HepG2 (cell line): ENCODE data around the gene PDLIM7. TPM values are rescaled to one million over a fixed set of nuclear protein-coding genes. Genes with fewer than 3 reads are reported as not detected.

Experiments
- AGO2 ChIP-seq: fragments of 200-400 bp; formaldehyde crosslinking; optimal IDR thresholded peaks from 2 replicates; pipeline ENCODE3; 2017; ENCODE audit warnings: mild to moderate bottlenecking, low read depth, low read length, moderate library complexity
- BHLHE40 ChIP-seq: IDR thresholded peaks from 2 replicates; pipeline ENCODE4 v1.6.1; 2011; ENCODE audit warnings: low read length, improper control_type of control experiment
- FOXO1 ChIP-seq: sonication (generic); formaldehyde crosslinking; IDR thresholded peaks from 2 replicates; pipeline ENCODE4 v1.4.0; 2020; ENCODE audit warnings: missing genetic modification reagents
- GFI1 ChIP-seq: sonication (generic); formaldehyde crosslinking; IDR thresholded peaks from 2 replicates; pipeline ENCODE4 v1.5.0; 2020; ENCODE audit warnings: missing genetic modification reagents, mild to moderate bottlenecking, borderline replicate concordance
- HNRNPLL ChIP-seq: fragments of 200-400 bp; formaldehyde crosslinking; IDR thresholded peaks from 2 replicates; pipeline ENCODE4 v1.6.1; 2017; ENCODE audit warnings: mild to moderate bottlenecking, low read depth, low read length; ENCODE audit not compliant: poor library complexity, severe bottlenecking
- ISL2 ChIP-seq: sonication (generic); formaldehyde crosslinking; IDR thresholded peaks from 2 replicates; pipeline ENCODE4 v1.5.0; 2020; ENCODE audit warnings: missing genetic modification reagents
- MIXL1 ChIP-seq: IDR thresholded peaks from 2 replicates; pipeline ENCODE4 v1.6.1; 2016
- MLLT10 ChIP-seq: sonication (generic); formaldehyde crosslinking; IDR thresholded peaks from 2 replicates; pipeline ENCODE4 v1.4.0; 2020; ENCODE audit warnings: missing genetic modification reagents
- NBN ChIP-seq: fragments of 450-650 bp; conservative IDR thresholded peaks from 2 replicates; pipeline ENCODE4 v1.6.1; 2017
- SRSF9 ChIP-seq: fragments of 200-400 bp; formaldehyde crosslinking; IDR thresholded peaks from 2 replicates; pipeline ENCODE4 v1.6.1; 2018; ENCODE audit warnings: borderline replicate concordance, mild to moderate bottlenecking, low read depth, low read length; ENCODE audit not compliant: insufficient read depth, poor library complexity, severe bottlenecking
- TOPORS ChIP-seq: sonication (generic); formaldehyde crosslinking; IDR thresholded peaks from 2 replicates; pipeline ENCODE4 v1.8.0; 2023; ENCODE audit warnings: mild to moderate bottlenecking, missing genetic modification reagents
- ZFP82 ChIP-seq: sonication (generic); formaldehyde crosslinking; IDR thresholded peaks from 2 replicates; pipeline ENCODE4 v1.5.1; 2020; ENCODE audit warnings: mild to moderate bottlenecking, missing genetic modification reagents, borderline replicate concordance
- ZNF124 ChIP-seq: sonication (generic); formaldehyde crosslinking; IDR thresholded peaks from 2 replicates; pipeline ENCODE4 v1.4.0; 2020; ENCODE audit warnings: missing genetic modification reagents
- ZNF143 ChIP-seq: sonication (generic); formaldehyde crosslinking; IDR thresholded peaks from 2 replicates; pipeline ENCODE4 v1.4.0; 2020; ENCODE audit warnings: missing genetic modification reagents
- ZNF205 ChIP-seq: IDR thresholded peaks from 2 replicates; pipeline ENCODE4 v1.6.1; 2018; ENCODE audit warnings: missing biosample characterization, missing genetic modification reagents
- ZNF33A ChIP-seq: sonication (generic); formaldehyde crosslinking; IDR thresholded peaks from 2 replicates; pipeline ENCODE4 v1.5.1; 2020; ENCODE audit warnings: missing genetic modification reagents, mild to moderate bottlenecking, moderate library complexity, borderline replicate concordance
- ZNF878 ChIP-seq: sonication (generic); formaldehyde crosslinking; IDR thresholded peaks from 2 replicates; pipeline ENCODE4 v1.8.1; 2023; ENCODE audit warnings: mild to moderate bottlenecking, missing genetic modification reagents, moderate library complexity
- ZZZ3 ChIP-seq: sonication (generic); formaldehyde crosslinking; IDR thresholded peaks from 2 replicates; pipeline ENCODE4 v1.4.0; 2020; ENCODE audit warnings: missing genetic modification reagents, mild to moderate bottlenecking, borderline replicate concordance
- polyA plus RNA-seq, 8 experiments: library from polyadenylated mRNA; depleted of rRNA in 3 of 8; stranded (reverse) in 7 of 8; unstranded in 1 of 8; fragments of >200 nt; fragmentation: Illumina TruSeq in 4 of 8; extraction: Trizol in 4 of 8; gene quantifications; 2 replicates each; pipeline versions ENCODE4 v1.2.1 to v1.2.3, GENCODE V29; 2011 to 2016; ENCODE audit warnings: low read depth in 4 of 8, missing spikeins in 1 of 8, mixed read lengths in 1 of 8; ENCODE audit not compliant: insufficient read depth in 1 of 8
- total RNA-seq, 5 experiments: library from RNA; depleted of rRNA; stranded (reverse); fragments of >200 nt; fragmentation: Illumina TruSeq; extraction: Trizol; gene quantifications; 2 replicates each; pipeline ENCODE4 v1.2.3, GENCODE V29; 2016; ENCODE audit warnings: low read depth in 1 of 5
- TF ChIP-seq, protein P1 (sequence below): sonication (generic); formaldehyde crosslinking; IDR thresholded peaks from 2 replicates; pipeline ENCODE4 v1.4.0; 2020; ENCODE audit warnings: missing genetic modification reagents
- TF ChIP-seq, protein P2 (sequence below): sonication (generic); formaldehyde crosslinking; IDR thresholded peaks from 2 replicates; pipeline ENCODE4 v1.5.0; 2020; ENCODE audit warnings: mild to moderate bottlenecking, missing genetic modification reagents
- TF ChIP-seq, protein P3 (sequence below): IDR thresholded peaks from 2 replicates; pipeline ENCODE4 v1.6.1; 2016; ENCODE audit warnings: low read depth, control low read depth

The PDLIM7 gene
- total and polyA plus RNA-seq, 2 of the 13 experiments (the other 11 are each of a cell fraction or from before 2014, with no cell fraction given), result 21.1 to 31.3 TPM

DNA sequence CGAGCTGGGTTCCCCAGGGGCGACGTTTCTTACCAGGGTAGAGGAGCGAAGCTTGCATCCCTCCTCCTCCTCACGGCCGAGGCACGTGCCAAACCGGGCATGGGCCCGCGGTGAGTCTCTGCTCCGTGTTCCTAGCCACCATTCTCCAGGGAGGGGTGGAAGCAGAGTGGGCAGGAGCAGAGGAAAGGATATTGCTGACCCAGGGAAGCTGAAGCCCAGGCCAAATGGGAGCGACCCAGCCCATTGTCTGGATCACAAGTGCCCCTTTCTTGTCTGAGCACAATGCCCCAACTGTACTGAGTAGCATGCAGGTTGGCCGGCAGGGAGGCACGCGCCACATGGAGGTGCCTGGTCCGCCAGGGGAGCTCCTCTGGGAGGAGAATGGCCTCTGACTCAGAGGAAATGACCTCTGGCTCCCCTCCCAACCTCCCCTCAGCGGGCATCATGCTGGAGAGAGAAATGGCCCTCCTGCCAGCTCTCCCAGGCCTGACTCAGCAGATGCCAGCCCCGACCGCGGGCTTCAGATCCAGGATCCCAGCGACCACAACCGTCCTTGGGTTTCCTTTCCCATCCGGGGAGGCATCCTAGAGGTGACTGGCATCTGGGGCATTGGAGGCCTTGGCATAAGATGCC, 49.7 kb downstream of the PDLIM7 start (continued):
- TF ChIP-seq SRSF9 (no peak), GFI1 (no peak; the same call in 1 of the 2 replicates), AGO2 (peak; percentile 20), ISL2 (CRISPR knock-in tag) (0 out of 2 replicates have a peak, but pooled peaks have one; percentile 28), MIXL1 (CRISPR knock-in tag) (no peak), ZNF33A (no peak), ZNF205 (CRISPR knock-in tag) (peak; percentile 88), ZNF878 (CRISPR knock-in tag) (no peak), FOXO1 (0 out of 2 replicates have a peak, but pooled peaks have one; percentile 13), BHLHE40 (peak; percentile 85), ZFP82 (no peak), HNRNPLL (no peak), ZNF124 (CRISPR knock-in tag) (no peak), ZZZ3 (CRISPR knock-in tag) (no peak; the same call in 1 of the 2 replicates), TOPORS (CRISPR knock-in tag) (no peak), MLLT10 (CRISPR knock-in tag) (no peak), ZNF143 (CRISPR knock-in tag) (no peak), NBN (no peak)
- TF ChIP-seq, protein P1, sequence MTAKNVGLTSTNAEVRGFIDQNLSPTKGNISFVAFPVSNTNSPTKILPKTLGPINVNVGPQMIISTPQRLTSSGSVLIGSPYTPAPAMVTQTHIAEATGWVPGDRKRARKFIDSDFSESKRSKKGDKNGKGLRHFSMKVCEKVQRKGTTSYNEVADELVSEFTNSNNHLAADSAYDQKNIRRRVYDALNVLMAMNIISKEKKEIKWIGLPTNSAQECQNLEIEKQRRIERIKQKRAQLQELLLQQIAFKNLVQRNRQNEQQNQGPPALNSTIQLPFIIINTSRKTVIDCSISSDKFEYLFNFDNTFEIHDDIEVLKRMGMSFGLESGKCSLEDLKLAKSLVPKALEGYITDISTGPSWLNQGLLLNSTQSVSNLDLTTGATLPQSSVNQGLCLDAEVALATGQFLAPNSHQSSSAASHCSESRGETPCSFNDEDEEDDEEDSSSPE (CRISPR knock-in tag), result peak; percentile 38; the same call in 1 of the 2 replicates
- TF ChIP-seq, protein P2, sequence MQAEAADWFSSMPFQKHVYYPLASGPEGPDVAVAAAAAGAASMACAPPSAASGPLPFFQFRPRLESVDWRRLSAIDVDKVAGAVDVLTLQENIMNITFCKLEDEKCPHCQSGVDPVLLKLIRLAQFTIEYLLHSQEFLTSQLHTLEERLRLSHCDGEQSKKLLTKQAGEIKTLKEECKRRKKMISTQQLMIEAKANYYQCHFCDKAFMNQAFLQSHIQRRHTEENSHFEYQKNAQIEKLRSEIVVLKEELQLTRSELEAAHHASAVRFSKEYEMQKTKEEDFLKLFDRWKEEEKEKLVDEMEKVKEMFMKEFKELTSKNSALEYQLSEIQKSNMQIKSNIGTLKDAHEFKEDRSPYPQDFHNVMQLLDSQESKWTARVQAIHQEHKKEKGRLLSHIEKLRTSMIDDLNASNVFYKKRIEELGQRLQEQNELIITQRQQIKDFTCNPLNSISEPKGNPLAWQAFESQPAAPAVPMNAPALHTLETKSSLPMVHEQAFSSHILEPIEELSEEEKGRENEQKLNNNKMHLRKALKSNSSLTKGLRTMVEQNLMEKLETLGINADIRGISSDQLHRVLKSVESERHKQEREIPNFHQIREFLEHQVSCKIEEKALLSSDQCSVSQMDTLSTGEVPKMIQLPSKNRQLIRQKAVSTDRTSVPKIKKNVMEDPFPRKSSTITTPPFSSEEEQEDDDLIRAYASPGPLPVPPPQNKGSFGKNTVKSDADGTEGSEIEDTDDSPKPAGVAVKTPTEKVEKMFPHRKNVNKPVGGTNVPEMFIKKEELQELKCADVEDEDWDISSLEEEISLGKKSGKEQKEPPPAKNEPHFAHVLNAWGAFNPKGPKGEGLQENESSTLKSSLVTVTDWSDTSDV (CRISPR knock-in tag), result no peak
- TF ChIP-seq, protein P3, sequence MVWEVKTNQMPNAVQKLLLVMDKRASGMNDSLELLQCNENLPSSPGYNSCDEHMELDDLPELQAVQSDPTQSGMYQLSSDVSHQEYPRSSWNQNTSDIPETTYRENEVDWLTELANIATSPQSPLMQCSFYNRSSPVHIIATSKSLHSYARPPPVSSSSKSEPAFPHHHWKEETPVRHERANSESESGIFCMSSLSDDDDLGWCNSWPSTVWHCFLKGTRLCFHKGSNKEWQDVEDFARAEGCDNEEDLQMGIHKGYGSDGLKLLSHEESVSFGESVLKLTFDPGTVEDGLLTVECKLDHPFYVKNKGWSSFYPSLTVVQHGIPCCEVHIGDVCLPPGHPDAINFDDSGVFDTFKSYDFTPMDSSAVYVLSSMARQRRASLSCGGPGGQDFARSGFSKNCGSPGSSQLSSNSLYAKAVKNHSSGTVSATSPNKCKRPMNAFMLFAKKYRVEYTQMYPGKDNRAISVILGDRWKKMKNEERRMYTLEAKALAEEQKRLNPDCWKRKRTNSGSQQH (CRISPR knock-in tag), result no peak
